HG02981 (cell line): ENCODE results near the gene C5orf22.
"Not testable (repeated sequence)": the region's sequence is repeated elsewhere in the genome, so short reads cannot be mapped to it uniquely, and the experiment has no call there.

Experiments
- ATAC-seq: cut with Tn5 transposase; IDR thresholded peaks from one replicate; pipeline ENCODE4 v1.9.1; 2021; ENCODE audit warnings: mild to moderate bottlenecking, moderate library complexity; ENCODE audit not compliant: unreplicated experiment

Gene C5orf22

GRCh38 chr5:31551878-31552277 lies 19.8 kb downstream of the C5orf22 start:
- no peak for ATAC-seq

GRCh38 chr5:31553863-31554262 lies 21.8 kb downstream of the C5orf22 start:
- ATAC-seq, result no peak

GRCh38 chr5:31554552-31554951 lies 22.5 kb downstream of the C5orf22 start:
- ATAC-seq, result no peak

GRCh38 chr5:31556461-31556860 lies 24.4 kb downstream of the C5orf22 start:
- ATAC-seq, result no peak

DNA sequence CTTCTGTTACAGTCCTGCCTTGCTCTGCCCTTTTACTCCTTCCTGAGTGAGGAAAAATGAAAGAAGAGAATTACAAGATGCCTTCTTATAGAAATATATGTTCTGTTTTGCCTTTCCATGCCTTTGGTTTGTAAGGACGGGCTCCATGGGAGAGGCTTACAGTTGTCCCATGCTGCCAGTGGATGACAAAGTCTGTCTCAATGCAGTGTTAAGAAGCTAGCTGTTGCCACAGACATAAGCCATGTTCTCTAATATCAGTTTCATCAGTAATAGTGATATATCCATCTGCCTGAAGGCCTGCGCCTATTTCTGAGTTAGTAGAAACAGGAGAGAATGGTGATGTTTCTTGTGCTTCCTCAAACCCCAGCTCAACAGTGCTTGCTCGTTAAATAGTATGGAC lies 27.8 kb downstream of the C5orf22 start:
- no peak for ATAC-seq

- ATAC-seq, result no peak
Measured at GRCh38 chr5:31561946-31562345, 29.8 kb downstream of the C5orf22 start.

DNA sequence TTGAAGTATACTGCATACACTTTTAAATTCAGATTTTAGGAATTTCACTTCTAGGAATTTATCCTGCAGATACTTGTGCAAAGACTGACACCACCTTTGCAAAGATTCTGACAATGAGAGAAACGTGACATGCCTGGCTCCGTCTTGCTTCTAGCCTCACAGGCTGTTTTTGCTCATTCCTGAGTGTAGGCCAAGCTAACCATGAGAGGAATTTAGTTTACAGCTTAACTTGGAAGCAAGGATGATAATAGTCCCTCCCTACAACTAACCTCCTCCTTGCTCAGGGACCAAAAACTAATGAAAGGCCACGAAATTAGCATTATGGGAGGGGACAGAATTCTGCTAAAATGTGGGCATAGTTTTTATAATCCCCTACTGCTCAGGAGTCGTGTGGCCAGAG lies 31.1 kb downstream of the C5orf22 start:
- ATAC-seq, result no peak

DNA sequence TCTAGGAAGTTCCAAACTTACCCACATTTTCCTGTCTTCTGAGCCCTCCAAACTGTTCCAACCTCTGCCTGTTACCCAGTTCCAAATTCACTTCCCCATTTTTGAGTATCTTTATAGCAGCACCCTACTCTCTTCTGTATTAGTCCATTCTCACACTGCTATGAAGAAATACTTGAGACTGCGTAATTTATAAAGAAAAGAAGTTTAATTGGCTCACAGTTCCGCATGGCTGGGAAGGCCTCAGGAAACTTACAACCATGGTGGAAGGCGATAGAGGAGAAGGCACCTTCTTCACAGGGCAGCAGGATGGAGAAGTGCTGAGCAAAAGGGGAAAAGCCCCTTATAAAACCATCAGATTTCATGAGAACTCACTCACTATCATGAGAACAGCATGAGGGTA lies 34.3 kb downstream of the C5orf22 start:
- ATAC-seq, result not testable (repeated sequence)

DNA sequence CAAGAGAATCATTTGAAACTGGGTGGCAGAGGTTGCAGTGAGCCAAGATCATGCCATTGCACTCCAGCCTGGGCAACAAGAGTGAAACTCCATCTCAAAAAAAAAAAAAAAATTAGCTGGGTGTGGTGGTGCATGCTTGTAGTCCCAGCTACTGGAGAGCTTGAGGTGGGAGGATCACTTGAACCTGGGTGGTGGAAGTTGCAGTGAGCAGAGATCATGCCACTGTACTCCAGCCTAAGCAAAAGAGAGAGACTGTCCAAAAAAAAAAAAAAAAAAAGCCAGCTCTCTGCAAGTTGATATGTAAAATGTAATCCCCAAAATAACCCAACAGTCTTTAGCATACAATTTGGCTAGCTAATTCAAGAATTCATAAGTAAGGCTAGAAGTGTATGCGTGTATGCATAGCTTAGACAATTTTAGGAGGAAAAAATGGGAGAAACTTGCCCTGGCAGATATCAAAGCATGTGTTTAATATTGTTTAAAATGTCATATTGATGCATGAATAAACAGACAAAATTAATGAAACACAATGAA lies 36.3 kb downstream of the C5orf22 start:
- ATAC-seq, result no peak

- ATAC-seq, result no peak
Measured at GRCh38 chr5:31569068-31569467, 37.0 kb downstream of the C5orf22 start.

- ATAC-seq, result no peak
Measured at GRCh38 chr5:31573494-31574142, 41.5 kb downstream of the C5orf22 start.

- no peak for ATAC-seq
Measured at GRCh38 chr5:31574772-31575171, 42.7 kb downstream of the C5orf22 start.

- no peak for ATAC-seq
Measured at GRCh38 chr5:31577438-31577837, 45.3 kb downstream of the C5orf22 start.

- no peak for ATAC-seq
Measured at GRCh38 chr5:31579558-31579957, 47.5 kb downstream of the C5orf22 start.

GRCh38 chr5:31581498-31582099 lies 49.5 kb downstream of the C5orf22 start:
- no peak for ATAC-seq

GRCh38 chr5:31583129-31583528 lies 51.0 kb downstream of the C5orf22 start:
- no peak for ATAC-seq

- no peak for ATAC-seq
Measured at GRCh38 chr5:31585166-31585894, 53.2 kb downstream of the C5orf22 start.

DNA sequence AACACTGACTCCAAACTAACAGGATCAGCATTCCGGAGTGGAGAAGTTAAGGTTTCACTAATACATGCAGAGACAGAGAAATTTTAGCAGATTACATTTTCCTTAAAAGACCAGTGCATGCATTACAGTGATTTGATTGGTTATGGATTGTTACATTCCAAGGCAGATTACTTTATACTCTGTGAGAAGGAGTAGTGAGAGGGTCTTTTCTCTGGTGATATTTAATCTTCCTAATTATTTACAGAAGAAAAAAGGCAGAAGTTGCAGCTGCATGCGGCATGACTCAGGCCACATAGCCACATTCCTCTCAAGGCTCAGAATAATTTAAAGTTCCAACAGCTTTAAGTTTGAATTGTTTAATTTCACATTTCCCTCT lies 53.8 kb downstream of the C5orf22 start:
- ATAC-seq, result no peak

DNA sequence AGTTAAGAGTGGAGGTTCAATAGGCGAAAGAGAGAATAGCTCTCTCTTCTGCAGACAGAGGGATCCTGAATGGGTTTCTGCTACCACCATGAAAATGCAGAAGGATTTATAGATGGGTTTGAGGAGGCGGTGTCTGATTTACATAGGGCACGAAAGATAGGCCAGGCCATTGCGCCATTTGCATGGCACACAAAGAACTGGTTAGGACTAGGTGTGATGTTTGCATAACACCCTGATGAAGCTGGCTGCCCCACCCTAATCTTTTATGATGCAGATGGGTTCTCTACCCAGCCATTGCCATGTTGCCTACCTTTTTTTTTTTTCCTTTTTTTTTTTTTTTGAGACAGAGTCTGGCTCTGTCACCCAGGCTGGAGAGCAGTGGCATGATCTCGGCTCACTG lies 55.4 kb downstream of the C5orf22 start:
- ATAC-seq, result no peak

DNA sequence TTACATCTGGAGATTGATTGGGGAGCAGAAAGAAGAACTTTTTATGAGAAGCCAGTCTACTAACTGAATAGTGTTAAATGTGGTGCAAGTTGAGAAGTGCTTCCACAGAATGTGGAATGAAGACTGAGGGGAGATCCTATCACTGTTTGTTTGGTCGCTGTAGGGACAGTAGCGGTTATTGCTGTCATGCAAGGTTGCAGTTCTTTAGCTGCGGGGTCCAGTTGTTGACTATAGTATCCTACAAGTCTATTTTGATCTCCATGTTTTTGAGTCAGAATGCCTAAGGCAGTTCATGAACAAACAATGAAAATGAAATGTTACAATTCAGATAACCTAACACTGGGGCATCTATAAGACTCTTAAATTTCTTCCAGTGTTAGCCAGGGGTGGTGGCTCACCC lies 61.6 kb downstream of the C5orf22 start:
- no peak for ATAC-seq

GRCh38 chr5:31596354-31596753 lies 64.3 kb downstream of the C5orf22 start:
- ATAC-seq, result no peak
